ENCODE results near the gene CNTNAP2.

CNTNAP2 gene

GRCh38 chr7:147296201-147296600 lies 1179.6 kb downstream of the CNTNAP2 start:
- FAIRE-seq = no peak

GRCh38 chr7:147296986-147297385 lies 1180.4 kb downstream of the CNTNAP2 start:
- FAIRE-seq = no peak

- no peak for FAIRE-seq
Measured at GRCh38 chr7:147298611-147299043, 1182.0 kb downstream of the CNTNAP2 start.

GRCh38 chr7:147300293-147300692 lies 1183.7 kb downstream of the CNTNAP2 start:
- FAIRE-seq = no peak

GRCh38 chr7:147304376-147304775 lies 1187.8 kb downstream of the CNTNAP2 start:
- no peak for FAIRE-seq

GRCh38 chr7:147305827-147306226 lies 1189.2 kb downstream of the CNTNAP2 start:
- no peak for FAIRE-seq

- FAIRE-seq = no peak
Measured at GRCh38 chr7:147308539-147308938, 1191.9 kb downstream of the CNTNAP2 start.

- no peak for FAIRE-seq
Measured at GRCh38 chr7:147311336-147311735, 1194.7 kb downstream of the CNTNAP2 start.

- no peak for FAIRE-seq
Measured at GRCh38 chr7:147321504-147321903, 1204.9 kb downstream of the CNTNAP2 start.

- FAIRE-seq = no peak
Measured at GRCh38 chr7:147332988-147333387, 1216.4 kb downstream of the CNTNAP2 start.

- FAIRE-seq = no peak
Measured at GRCh38 chr7:147363101-147363500, 1246.5 kb downstream of the CNTNAP2 start.

- FAIRE-seq = no peak
Measured at GRCh38 chr7:147376192-147376591, 1259.6 kb downstream of the CNTNAP2 start.

- FAIRE-seq = no peak
Measured at GRCh38 chr7:147380926-147381325, 1264.3 kb downstream of the CNTNAP2 start.

- no peak for FAIRE-seq
Measured at GRCh38 chr7:147394329-147394728, 1277.7 kb downstream of the CNTNAP2 start.

GRCh38 chr7:147400221-147400689 lies 1283.7 kb downstream of the CNTNAP2 start:
- FAIRE-seq = no peak

GRCh38 chr7:147400925-147401324 lies 1284.3 kb downstream of the CNTNAP2 start:
- no peak for FAIRE-seq

GRCh38 chr7:147405621-147406020 lies 1289.0 kb downstream of the CNTNAP2 start:
- FAIRE-seq = no peak

- no peak for FAIRE-seq
Measured at GRCh38 chr7:147406521-147407135, 1290.0 kb downstream of the CNTNAP2 start.

- no peak for FAIRE-seq
Measured at GRCh38 chr7:147411096-147411495, 1294.5 kb downstream of the CNTNAP2 start.

GRCh38 chr7:147412109-147412508 lies 1295.5 kb downstream of the CNTNAP2 start:
- no peak for FAIRE-seq

- no peak for FAIRE-seq
Measured at GRCh38 chr7:147412782-147413556, 1296.4 kb downstream of the CNTNAP2 start.

- no peak for FAIRE-seq
Measured at GRCh38 chr7:147413557-147413870, 1296.9 kb downstream of the CNTNAP2 start.

GRCh38 chr7:147415991-147416390 lies 1299.4 kb downstream of the CNTNAP2 start:
- FAIRE-seq = no peak

- FAIRE-seq = no peak
Measured at GRCh38 chr7:147418966-147419365, 1302.4 kb downstream of the CNTNAP2 start.
